Heart left ventricle (tissue), 16 donors: ENCODE measurements around the gene ADAMTS18. TPM values are rescaled to one million over a fixed set of nuclear protein-coding genes. Genes with fewer than 3 reads are reported as not detected.

Experiments used
- ATAC-seq, 4 donors: fragments of 200-7000 bp; cut with Tn5 transposase; one replicate each; pipeline ENCODE4 v1.9.1; 2020 to 2022; ENCODE audit warnings: moderate library complexity in 4 of 4, mild to moderate bottlenecking in 3 of 4, moderate number of reproducible peaks in 1 of 4
- DNase-seq, 5 donors: peaks; one replicate each; pipeline ENCODE4 v3.0.0-alpha.2; 2020
- H3K27ac ChIP-seq, 12 donors: fragments of 200-600 bp; sonication (generic) in 4 of 12; one replicate each; pipeline versions ENCODE4 v1.5.0 to v1.8.0; 2016 to 2022; ENCODE audit warnings: mild to moderate bottlenecking in 2 of 12
- H3K27me3 ChIP-seq, 9 donors: fragments of 200-600 bp; sonication (generic) in 2 of 9; one replicate each; pipeline versions ENCODE4 v1.5.1 to v1.8.0; 2016 to 2022; ENCODE audit warnings: mild to moderate bottlenecking in 3 of 9
- H3K36me3 ChIP-seq, 9 donors: fragments of 200-600 bp; sonication (generic) in 2 of 9; one replicate each; pipeline versions ENCODE4 v1.5.0 to v1.8.0; 2018 to 2022; ENCODE audit warnings: mild to moderate bottlenecking in 2 of 9
- H3K4me1 ChIP-seq, 12 donors: fragments of 200-600 bp; sonication (generic) in 4 of 12; one replicate each; pipeline versions ENCODE4 v1.5.0 to v1.8.0; 2016 to 2022; ENCODE audit warnings: mild to moderate bottlenecking in 3 of 12
- H3K4me3 ChIP-seq, 12 donors: fragments of 200-600 bp; sonication (generic) in 4 of 12; one replicate each; pipeline versions ENCODE4 v1.5.0 to v1.8.0; 2017 to 2022; ENCODE audit warnings: mild to moderate bottlenecking in 9 of 12, moderate library complexity in 4 of 12
- H3K9me3 ChIP-seq, 12 donors: fragments of 200-600 bp; sonication (generic) in 4 of 12; one replicate each; pipeline versions ENCODE4 v1.5.0 to v1.8.0; 2016 to 2022; ENCODE audit warnings: mild to moderate bottlenecking in 1 of 12
- POLR2A ChIP-seq, 2 donors: fragments of 450-650 bp; IDR thresholded peaks; one replicate each; pipeline ENCODE4 v1.6.1; 2017; ENCODE audit warnings: antibody characterized with exemption in 2 of 2, mild to moderate bottlenecking in 2 of 2, moderate library complexity in 2 of 2
- WGBS, 4 donors: extraction: QIAGEN DNeasy Blood & Tissue Kit in 2 of 4; methylation state at CpG; one replicate each; pipeline versions ENCODE4 v1.1.5 to v1.1.7; 2013 to 2018; 5-methylcytosine and 5-hydroxymethylcytosine counted together
- intact Hi-C, 10 donors: fragments of 100-400 bp; cut with DNase I; formaldehyde crosslinking; loops; one replicate each; pipeline versions ENCODE4 v1.11.1 to v1.14.2; 2022
- polyA plus RNA-seq, 2 donors: library from polyadenylated mRNA; stranded (reverse); fragments of 200-250 nt; gene quantifications; one replicate each; pipeline ENCODE4 v1.2.3, GENCODE V29; 2013
- total RNA-seq, 9 donors: library from RNA; depleted of rRNA in 2 of 9; stranded (reverse); fragments of >200 nt in 2 of 9; fragmentation: NEBNext Ultra II Directional in 3 of 9; extraction: Animal tissue kit (Norgen Biotek cat#: 25700) in 3 of 9; gene quantifications; one replicate each; pipeline versions ENCODE4 v1.1.0 to v1.2.4, GENCODE V29; 2016 to 2023
- TF ChIP-seq, protein P1 (sequence below), 12 donors: fragments of 200-600 bp; sonication (generic) in 4 of 12; IDR thresholded peaks; one replicate each; pipeline versions ENCODE4 v1.5.0 to v1.8.0; 2018 to 2022; ENCODE audit warnings: antibody characterized with exemption in 12 of 12, mild to moderate bottlenecking in 5 of 12
- donor health status: ischemic (EF 13 %, LVEDD 7.1; RV severe dilation, severe dysfunction).
- donor health status: healthy with polysubstance abuse.
- donor health status: DM: no; HTN: yes; CAD: no.
- donor health status: DM: no; HTN: no; CAD: no.
- donor health status: ischemic (EF 25% LVEDD 6.9; RV normal size, moderate dysfunction).
- donor health status: ischemic (EF 25% LVEDD 5.7; RV mildly dilated, moderate dysfunction).
- donor health status: healthy.
- donor health status: DM: yes; HTN: yes; CAD: no.
- donor health status: ischemic (EF 35%, LVEDD 5.7; RV mildly dilated, moderate dysfunction).
- donor health status: nonischemic (EF 11% LVEDD 7.7; RV severe dilation, severe dysfunction).
- donor health status: DM: yes; HTN: yes; CAD: no.
- donor health status: PGD.
- donor health status: ischemic (EF 29% LVEDD 5.4; RV normal size, mild dysfunction).
- donor health status: nonischemic (EF 23%, LVEDD 6.1; RV moderate dilation, normal function).

Gene ADAMTS18
- total and polyA plus RNA-seq, 11 donors = 0.10 to 0.69 (median 0.14) TPM; not detected in 8

DNA sequence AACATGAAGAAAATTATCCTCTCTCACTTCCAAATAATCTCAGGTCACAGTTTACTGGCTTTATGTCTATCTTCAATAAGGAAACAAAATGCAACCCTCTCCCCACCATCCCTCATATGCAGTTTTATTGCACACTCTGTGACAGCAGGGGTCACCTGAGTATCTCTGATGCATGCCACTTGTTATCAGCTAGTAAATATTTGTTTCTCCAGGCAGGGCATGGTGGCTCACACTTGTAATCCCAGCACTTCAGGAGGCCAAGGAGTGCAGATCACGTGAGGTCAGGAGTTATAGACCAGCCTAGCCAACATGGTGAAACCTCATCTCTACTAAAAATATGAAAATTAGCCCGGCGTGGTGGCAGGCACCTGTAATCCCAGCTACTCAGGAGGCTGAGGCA lies 61.1 kb downstream of the ADAMTS18 start:
- Histone ChIP-seq H3K27me3 (no peaks in the 10 kb centered on the region), H3K9me3 (peaks cover 0 to 7% (median 0%) of the 10 kb centered on the region in 12 donors), H3K4me3 (no peak overlapping the region), H3K4me1 (no peaks in the 10 kb centered on the region), H3K36me3 (no peaks in the 10 kb centered on the region), H3K27ac (no peak overlapping the region)
- TF ChIP-seq, protein P1, sequence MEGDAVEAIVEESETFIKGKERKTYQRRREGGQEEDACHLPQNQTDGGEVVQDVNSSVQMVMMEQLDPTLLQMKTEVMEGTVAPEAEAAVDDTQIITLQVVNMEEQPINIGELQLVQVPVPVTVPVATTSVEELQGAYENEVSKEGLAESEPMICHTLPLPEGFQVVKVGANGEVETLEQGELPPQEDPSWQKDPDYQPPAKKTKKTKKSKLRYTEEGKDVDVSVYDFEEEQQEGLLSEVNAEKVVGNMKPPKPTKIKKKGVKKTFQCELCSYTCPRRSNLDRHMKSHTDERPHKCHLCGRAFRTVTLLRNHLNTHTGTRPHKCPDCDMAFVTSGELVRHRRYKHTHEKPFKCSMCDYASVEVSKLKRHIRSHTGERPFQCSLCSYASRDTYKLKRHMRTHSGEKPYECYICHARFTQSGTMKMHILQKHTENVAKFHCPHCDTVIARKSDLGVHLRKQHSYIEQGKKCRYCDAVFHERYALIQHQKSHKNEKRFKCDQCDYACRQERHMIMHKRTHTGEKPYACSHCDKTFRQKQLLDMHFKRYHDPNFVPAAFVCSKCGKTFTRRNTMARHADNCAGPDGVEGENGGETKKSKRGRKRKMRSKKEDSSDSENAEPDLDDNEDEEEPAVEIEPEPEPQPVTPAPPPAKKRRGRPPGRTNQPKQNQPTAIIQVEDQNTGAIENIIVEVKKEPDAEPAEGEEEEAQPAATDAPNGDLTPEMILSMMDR (IDR thresholded peaks at IDR 0.05) = no peak
- no peak for TF ChIP-seq POLR2A (IDR thresholded peaks at IDR 0.05)
- DNase-seq = no peak
- 73 to 94% (median 76%) methylated on average over 3 of the region's 3 CpGs for WGBS, 4 donors
- no peak for ATAC-seq
- intact Hi-C loops = no loop called here

DNA sequence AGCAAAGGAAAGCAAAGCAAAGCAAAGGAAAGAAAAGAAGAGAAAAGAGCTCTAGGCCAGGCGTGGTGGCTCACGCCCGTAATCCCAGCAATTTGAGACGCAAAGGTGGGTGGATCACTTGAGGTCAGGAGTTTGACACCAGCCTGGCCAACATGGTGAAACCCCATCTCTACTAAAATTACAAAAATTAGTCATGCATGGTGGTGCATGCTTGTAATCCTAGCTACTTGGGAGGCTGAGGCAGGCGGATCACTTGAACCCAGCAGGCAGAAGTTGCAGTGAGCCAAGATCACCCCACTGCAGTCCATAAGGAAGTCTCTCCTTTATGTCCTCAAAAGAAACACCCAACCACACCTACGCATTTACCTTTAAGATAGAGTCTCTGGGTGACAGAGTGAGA lies 70.1 kb downstream of the ADAMTS18 start:
- Histone ChIP-seq H3K27me3 (peaks cover 0 to 3% (median 0%) of the 10 kb centered on the region in 9 donors), H3K4me3 (no peak overlapping the region), H3K4me1 (no peaks in the 10 kb centered on the region), H3K9me3 (no peaks in the 10 kb centered on the region), H3K36me3 (no peaks in the 10 kb centered on the region), H3K27ac (no peak overlapping the region)
- ATAC-seq (no peak), DNase-seq (no peak)
- TF ChIP-seq, protein P1 (IDR thresholded peaks at IDR 0.05) = no peak
- TF ChIP-seq POLR2A (IDR thresholded peaks at IDR 0.05) = no peak
- intact Hi-C loops = no loop called here
- WGBS, 4 donors = 75 to 86% (median 78%) methylated on average over 6 of the region's 6 CpGs

- no peak for DNase-seq
- H3K4me3 ChIP-seq = no peak overlapping the region
- TF ChIP-seq, protein P1 (IDR thresholded peaks at IDR 0.05) = no peak
- TF ChIP-seq POLR2A (IDR thresholded peaks at IDR 0.05) = no peak
- no peaks in the 10 kb centered on the region for H3K36me3 ChIP-seq
- H3K27me3 ChIP-seq = peaks cover 0 to 9% (median 0%) of the 10 kb centered on the region in 9 donors
- H3K9me3 ChIP-seq = no peaks in the 10 kb centered on the region
- H3K27ac ChIP-seq = no peak overlapping the region
- intact Hi-C loops = no loop called here
- H3K4me1 ChIP-seq = no peaks in the 10 kb centered on the region
- no peak for ATAC-seq
- WGBS, 4 donors = 63 to 72% (median 68%) methylated on average over 4 of the region's 4 CpGs
Measured at GRCh38 chr16:77359065-77359502, 75.8 kb downstream of the ADAMTS18 start.

DNA sequence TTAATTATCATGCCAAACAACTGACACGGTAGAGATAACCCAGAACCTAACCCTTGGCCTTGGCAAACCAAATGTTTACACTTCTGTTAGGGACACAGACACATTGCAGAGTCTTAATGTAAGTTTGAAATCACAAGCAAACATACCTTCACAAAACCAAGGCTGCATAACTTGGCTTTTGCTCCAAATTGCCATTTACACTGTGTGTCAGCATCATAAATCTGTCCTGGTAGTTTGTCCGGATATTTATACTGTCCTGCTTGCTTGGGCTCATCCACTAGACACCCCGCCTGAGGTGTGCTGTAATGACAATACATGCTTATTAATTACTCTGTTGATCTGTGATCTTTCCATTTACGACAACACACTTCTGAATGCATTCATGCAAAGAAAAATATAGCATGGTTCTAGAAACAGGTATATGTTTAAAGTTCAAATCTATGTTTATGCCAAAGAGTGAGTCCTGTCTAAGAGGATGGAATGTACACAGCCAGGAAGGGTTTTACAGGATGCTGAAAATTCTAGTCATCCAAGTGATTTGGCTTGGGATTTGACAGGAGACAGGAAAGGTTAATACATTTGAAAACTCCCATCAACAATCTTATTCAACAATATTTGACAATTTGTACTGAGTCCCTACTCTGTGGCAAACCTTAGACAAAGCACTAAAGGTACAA lies 81.1 kb downstream of the ADAMTS18 start:
- no peaks in the 10 kb centered on the region for H3K36me3 ChIP-seq
- DNase-seq (no peak), ATAC-seq (no peak)
- H3K27me3 ChIP-seq = peaks cover 0 to 13% (median 0%) of the 10 kb centered on the region in 9 donors
- H3K9me3 ChIP-seq = no peaks in the 10 kb centered on the region
- intact Hi-C loops = no loop called here
- no peak for TF ChIP-seq POLR2A (IDR thresholded peaks at IDR 0.05)
- TF ChIP-seq, protein P1 (IDR thresholded peaks at IDR 0.05) = no peak
- H3K27ac ChIP-seq = no peak overlapping the region
- WGBS, 4 donors = 56 to 68% (median 64%) methylated on average over 4 of the region's 4 CpGs
- H3K4me1 ChIP-seq = no peaks in the 10 kb centered on the region
- H3K4me3 ChIP-seq = no peak overlapping the region
